GM21529 (cell line): ENCODE results near the gene PDZRN3.

Experiments used
- ATAC-seq: cut with Tn5 transposase; IDR thresholded peaks from one replicate; pipeline ENCODE4 v1.9.1; 2021; ENCODE audit not compliant: unreplicated experiment

PDZRN3 gene

GRCh38 chr3:73529308-73530021 lies 95.3 kb downstream of the PDZRN3 start:
- ATAC-seq, result no peak

DNA sequence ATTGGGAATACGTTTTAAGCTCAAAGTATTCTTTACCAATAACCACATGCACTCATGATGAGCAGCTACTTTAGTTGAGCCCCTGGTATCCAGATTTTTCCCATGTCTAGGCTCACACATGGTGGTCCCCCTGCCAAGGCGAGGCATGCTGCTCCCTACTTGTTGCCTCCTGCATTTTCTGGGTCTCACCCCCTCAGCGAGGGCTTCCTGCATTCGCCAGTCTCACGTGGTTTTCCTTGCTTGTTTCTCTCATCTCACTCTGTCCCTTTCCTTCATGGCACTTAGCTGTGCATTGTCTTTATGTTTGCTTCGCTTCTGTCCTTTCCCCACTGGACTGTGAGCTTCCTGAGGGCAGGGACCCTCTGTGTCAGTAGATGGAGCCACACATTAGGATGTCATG lies 99.2 kb downstream of the PDZRN3 start:
- no peak for ATAC-seq

GRCh38 chr3:73523661-73524060 lies 101.1 kb downstream of the PDZRN3 start:
- ATAC-seq, result no peak

GRCh38 chr3:73521734-73522336 lies 102.9 kb downstream of the PDZRN3 start:
- no peak for ATAC-seq

DNA sequence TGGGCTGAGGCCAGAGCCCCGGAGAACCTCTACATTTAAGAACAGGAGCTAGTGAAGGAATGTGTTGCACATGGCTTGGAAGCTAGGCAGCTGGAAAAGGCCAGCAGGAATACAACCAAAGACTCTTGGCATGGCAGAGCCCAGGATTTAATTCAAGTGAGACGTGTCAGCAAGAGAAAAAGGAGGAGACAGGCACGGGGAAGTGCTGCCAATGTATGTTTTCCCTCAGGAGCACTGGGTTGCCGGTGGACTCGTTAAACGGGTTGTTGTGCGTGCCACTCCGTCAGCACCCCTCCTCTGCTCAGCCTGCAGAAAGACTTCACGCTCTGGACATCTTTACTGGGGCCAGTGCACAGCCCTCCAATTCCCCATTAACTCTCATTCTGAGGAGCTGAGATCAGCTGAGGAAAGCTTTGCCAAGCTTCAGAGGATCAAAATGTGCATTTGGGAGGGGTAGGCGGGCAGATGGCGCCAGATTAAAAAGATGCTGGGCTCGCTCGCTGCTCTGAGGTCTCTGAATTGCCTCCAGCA lies 103.7 kb downstream of the PDZRN3 start:
- ATAC-seq, result no peak

GRCh38 chr3:73516631-73517030 lies 108.1 kb downstream of the PDZRN3 start:
- ATAC-seq, result no peak

DNA sequence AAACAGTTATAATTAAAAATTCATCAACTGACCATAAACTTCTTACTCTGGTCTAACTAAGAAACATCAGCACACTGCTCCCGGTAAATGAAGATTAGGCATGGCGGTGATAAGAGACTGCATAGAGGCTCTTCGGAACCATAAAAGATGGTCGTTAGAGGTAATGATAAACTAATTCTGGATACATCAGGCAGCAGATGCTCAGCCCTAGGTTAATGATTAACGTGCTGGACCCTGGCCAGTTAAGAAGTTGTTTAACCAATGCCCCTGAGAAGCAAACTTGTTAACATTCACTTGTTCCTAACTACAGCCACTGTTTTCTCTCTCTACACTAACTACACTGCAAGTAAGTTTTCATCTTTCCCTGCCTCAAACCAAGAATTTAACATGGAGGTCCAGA lies 111.5 kb downstream of the PDZRN3 start:
- ATAC-seq, result no peak

GRCh38 chr3:73511571-73512525 lies 112.9 kb downstream of the PDZRN3 start:
- no peak for ATAC-seq

DNA sequence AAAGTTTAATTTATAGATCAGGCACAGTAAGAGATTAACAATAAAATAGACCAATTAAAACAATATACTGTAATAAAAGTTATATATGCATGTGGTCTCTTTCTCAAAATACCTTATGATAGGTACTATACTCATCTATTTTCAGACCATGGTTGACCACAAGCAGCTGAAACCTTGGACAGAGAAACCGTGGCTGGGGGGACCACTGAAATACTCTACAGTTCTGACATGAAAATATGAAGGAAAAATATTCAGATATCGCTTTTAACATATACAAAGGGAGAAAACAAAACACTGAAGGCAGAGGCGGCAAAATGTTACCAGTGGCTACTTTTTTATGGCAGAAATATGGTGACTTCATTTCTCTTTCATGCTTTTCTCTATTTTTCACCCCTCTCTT lies 114.0 kb downstream of the PDZRN3 start:
- no peak for ATAC-seq

- no peak for ATAC-seq
Measured at GRCh38 chr3:73510334-73510733, 114.4 kb downstream of the PDZRN3 start.

DNA sequence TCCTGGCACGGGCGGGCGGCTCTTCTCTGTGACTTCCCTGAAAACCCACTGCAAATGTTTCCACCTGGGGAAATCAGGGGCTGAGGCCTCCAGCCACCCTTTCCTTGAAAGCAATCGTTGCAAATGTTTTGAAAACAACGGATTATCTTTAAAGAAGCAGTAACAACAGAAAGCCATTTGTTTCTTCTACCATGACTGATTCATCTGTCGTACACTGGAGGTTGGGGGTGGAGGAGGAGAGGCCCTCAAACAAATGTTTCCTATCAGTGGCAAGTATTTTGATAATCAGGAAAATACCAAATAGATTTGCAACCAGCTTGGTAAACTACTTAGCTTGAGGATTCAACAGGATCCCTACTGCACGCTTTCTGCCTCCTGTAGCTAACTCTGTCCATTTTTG lies 114.9 kb downstream of the PDZRN3 start:
- no peak for ATAC-seq

GRCh38 chr3:73509066-73509465 lies 115.7 kb downstream of the PDZRN3 start:
- no peak for ATAC-seq

- peak; percentile 62 for ATAC-seq
Measured at GRCh38 chr3:73508330-73508954, 116.3 kb downstream of the PDZRN3 start.

DNA sequence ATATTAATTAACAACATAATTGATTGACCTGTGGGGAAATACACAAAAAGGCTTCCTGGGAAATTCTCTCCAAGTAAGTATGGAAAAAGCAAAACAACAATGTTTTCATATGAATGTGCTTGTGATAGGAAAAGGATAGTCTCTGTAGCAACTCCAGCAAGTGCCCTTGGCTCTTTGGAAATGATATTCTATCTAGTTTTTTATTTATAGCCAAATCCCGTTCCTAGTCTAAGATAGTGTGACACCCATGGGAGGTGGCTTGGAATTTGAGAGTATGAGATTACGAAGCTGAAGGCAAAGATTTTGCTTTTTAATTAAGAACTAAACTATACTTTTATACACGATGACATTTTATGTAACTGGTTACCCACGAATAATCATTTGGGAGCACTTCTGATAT lies 119.9 kb downstream of the PDZRN3 start:
- no peak for ATAC-seq

GRCh38 chr3:73504239-73504638 lies 120.5 kb downstream of the PDZRN3 start:
- no peak for ATAC-seq

DNA sequence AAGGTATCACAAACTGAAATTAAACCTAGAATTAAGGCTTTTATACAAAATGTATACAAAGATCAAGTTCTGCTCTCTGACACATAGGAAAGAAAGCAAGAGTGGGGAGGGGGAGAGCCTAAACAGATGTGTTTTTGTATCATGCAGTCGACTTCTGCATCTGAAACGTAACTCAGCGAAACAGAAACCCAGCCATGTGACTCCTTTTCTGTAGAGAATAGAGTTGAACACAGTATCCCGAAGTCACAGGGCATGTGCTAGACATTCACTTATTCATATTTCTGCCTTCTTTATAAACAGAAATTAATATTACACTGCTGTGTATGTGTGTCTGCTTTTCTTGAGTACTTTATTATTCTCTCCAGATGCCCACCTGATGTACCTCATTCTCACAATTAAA lies 121.0 kb downstream of the PDZRN3 start:
- ATAC-seq, result peak; percentile 51

- peak; percentile 71 for ATAC-seq
Measured at GRCh38 chr3:73502609-73503583, 121.8 kb downstream of the PDZRN3 start.

DNA sequence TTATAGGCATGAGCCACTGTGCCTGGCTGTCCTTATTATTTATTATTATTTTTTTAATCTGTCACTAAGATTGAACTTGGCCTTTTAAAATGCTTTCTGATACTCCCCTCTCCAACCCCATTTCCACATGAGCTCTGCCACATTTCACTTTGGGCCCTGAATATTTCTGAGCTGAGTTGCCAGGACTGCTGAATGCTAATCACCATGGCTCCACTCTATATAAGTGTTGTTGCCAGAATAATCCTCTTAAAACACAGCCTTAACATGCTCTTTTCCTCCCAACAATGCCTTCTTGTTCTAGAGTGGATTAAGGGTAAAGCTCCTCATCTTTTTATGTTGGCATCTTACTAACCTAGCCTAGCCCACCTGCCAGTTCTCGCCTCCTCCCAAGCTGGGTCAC lies 124.4 kb downstream of the PDZRN3 start:
- ATAC-seq, result no peak

- peak; percentile 41 for ATAC-seq
Measured at GRCh38 chr3:73499787-73500186, 125.0 kb downstream of the PDZRN3 start.
